GM18526 (cell line): ENCODE results near the gene FOXO3.

ENCODE experiments used
- POLR2A ChIP-seq: IDR thresholded peaks from 3 replicates; pipeline ENCODE4 v1.6.1; 2011; ENCODE audit not compliant: insufficient read length; ENCODE audit errors: extremely low read depth

The FOXO3 gene

GRCh38 chr6:108667993-108668392 lies 107.3 kb downstream of the FOXO3 start:
- no peak for TF ChIP-seq POLR2A

GRCh38 chr6:108669673-108670072 lies 109.0 kb downstream of the FOXO3 start:
- TF ChIP-seq POLR2A: no peak

GRCh38 chr6:108671175-108671574 lies 110.5 kb downstream of the FOXO3 start:
- no peak for TF ChIP-seq POLR2A

- TF ChIP-seq POLR2A: no peak
Observed at GRCh38 chr6:108671790-108672189, 111.1 kb downstream of the FOXO3 start.

- TF ChIP-seq POLR2A: no peak
Observed at GRCh38 chr6:108672641-108673040, 111.9 kb downstream of the FOXO3 start.

GRCh38 chr6:108673153-108673552 lies 112.4 kb downstream of the FOXO3 start:
- TF ChIP-seq POLR2A: no peak

- TF ChIP-seq POLR2A: no peak
Observed at GRCh38 chr6:108673602-108674001, 112.9 kb downstream of the FOXO3 start.

GRCh38 chr6:108675226-108676200 lies 114.8 kb downstream of the FOXO3 start:
- TF ChIP-seq POLR2A: no peak

- no peak for TF ChIP-seq POLR2A
Observed at GRCh38 chr6:108676555-108676954, 115.8 kb downstream of the FOXO3 start.

GRCh38 chr6:108677357-108677756 lies 116.6 kb downstream of the FOXO3 start:
- TF ChIP-seq POLR2A: no peak

- TF ChIP-seq POLR2A: no peak
Observed at GRCh38 chr6:108677894-108678293, 117.2 kb downstream of the FOXO3 start.

GRCh38 chr6:108684771-108685329 lies 124.1 kb downstream of the FOXO3 start:
- no peak for TF ChIP-seq POLR2A

- TF ChIP-seq POLR2A: no peak
Observed at GRCh38 chr6:108685970-108686369, 125.3 kb downstream of the FOXO3 start.

- no peak for TF ChIP-seq POLR2A
Observed at GRCh38 chr6:108686896-108687295, 126.2 kb downstream of the FOXO3 start.

- no peak for TF ChIP-seq POLR2A
Observed at GRCh38 chr6:108687921-108688320, 127.2 kb downstream of the FOXO3 start.
